Left lobe of liver (tissue), 2 donors: ENCODE results near the gene OSBPL6. TPM values are rescaled to one million over a fixed set of nuclear protein-coding genes. Genes with fewer than 3 reads are reported as not detected.
"Not testable (repeated sequence)": the region's sequence is repeated elsewhere in the genome, so short reads cannot be mapped to it uniquely, and the experiment has no call there.

Experiments
- ATAC-seq: fragments of 200-7000 bp; cut with Tn5 transposase; one replicate; pipeline ENCODE4 v1.9.1; 2020; ENCODE audit warnings: mild to moderate bottlenecking, moderate library complexity
- DNase-seq: peaks from one replicate; pipeline ENCODE4 v3.0.0-alpha.2; 2020; ENCODE audit warnings: low spot score
- total RNA-seq: library from RNA; stranded (reverse); gene quantifications from one replicate; pipeline ENCODE4 v1.2.1, GENCODE V29; 2021
- donor health status: DM: no; HTN: no; CAD: no; lungs with moderate emphysema.
- donor health status: DM: no; HTN: yes; CAD: no.

Gene OSBPL6
- total RNA-seq, 1 donor from 2014 or later = 1.8 TPM

DNA sequence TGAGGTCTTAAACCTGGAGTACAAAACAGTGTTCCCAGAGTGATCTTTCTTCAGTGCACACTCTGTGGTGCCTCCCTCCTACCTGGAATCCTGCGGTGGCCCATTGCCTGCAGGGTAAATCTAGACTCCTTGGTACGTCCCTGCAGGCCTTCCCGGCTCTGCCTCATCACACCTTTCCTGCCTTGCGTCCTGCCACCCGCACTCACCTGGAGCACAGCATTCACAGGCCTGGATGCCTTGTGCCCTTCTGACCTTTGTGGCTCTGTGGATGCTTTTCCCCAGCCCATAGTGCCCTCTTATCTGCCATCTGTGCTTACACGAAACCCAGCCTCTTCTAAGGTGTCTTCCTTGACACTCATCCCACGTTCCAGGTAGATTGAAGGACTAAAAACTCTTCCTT is 194.0 kb downstream of the OSBPL6 start:
- ATAC-seq (no peak), DNase-seq (no peak)

DNA sequence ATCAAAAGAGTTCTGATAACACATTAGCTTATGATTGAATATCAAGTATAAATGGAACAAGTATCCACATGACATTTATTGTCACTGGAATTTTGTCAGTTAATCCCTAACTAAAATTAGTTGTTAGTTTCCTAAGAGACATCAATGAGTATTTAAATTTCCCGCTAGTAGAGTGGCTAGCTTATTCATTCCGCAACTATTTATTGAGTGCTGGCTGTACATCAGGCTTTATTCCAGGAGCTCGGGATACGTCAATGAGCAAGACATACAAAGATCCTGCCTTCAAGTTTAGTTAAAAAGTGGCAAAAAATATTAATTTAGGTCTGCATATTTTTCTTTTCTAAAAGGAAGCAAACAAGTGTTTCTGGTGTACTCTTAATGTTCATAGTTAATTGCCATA is 197.4 kb downstream of the OSBPL6 start:
- DNase-seq = no peak
- ATAC-seq = no peak

GRCh38 chr2:178392215-178392614 is 197.9 kb downstream of the OSBPL6 start:
- no peak for DNase-seq
- ATAC-seq = peak; percentile 40

DNA sequence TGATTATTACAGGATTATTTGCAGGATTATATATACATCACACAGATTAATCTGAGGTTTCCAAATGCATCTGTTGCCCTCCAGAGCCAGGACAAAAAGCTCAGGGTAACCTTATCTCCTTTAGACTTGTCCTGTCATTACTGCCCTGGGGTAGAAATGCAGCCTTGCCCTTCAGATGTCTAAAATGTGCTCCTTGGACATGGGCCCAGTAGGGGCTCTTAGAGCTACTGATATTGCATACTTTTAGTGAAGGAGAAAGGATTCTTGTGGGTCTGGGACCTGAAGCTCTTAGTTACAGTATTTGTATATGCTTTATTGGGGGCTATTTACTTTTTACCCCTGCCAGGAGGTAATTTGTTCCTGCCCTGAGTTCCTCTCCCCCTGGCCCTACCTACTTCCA is 200.5 kb downstream of the OSBPL6 start:
- ATAC-seq (no peak), DNase-seq (no peak)

GRCh38 chr2:178395295-178395694 is 201.0 kb downstream of the OSBPL6 start:
- DNase-seq (no peak), ATAC-seq (no peak)

- ATAC-seq = no peak
- DNase-seq = no peak
Measured at GRCh38 chr2:178395941-178396570, 201.7 kb downstream of the OSBPL6 start.

DNA sequence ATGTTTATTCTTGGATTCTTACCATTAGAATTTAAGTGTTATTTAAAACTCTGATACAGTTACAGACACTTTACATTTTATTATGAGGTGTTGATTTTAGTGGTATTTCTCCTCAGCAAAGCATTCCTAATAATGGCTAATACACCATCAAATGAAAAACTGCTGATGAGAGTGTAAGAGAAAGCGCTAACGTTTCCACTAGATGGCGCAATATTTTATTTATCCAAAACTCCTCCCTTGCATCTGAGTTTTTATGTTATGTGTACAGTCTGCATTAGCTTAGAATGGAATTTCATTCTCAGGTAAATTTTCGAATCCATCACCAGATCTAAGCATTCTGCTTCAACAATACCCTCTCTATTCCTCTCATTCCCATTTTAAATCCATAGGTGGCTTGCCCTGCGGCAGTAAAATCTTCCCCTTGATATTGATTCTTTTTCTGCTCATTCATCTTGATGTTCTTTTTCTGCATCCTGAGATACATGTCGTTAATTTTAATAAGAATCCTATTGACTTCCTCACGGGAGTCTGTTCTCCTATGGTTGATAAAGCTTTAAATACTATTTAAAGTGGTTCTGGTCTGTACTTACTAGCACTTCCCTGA is 202.8 kb downstream of the OSBPL6 start:
- DNase-seq (no peak), ATAC-seq (peak; percentile 85)

DNA sequence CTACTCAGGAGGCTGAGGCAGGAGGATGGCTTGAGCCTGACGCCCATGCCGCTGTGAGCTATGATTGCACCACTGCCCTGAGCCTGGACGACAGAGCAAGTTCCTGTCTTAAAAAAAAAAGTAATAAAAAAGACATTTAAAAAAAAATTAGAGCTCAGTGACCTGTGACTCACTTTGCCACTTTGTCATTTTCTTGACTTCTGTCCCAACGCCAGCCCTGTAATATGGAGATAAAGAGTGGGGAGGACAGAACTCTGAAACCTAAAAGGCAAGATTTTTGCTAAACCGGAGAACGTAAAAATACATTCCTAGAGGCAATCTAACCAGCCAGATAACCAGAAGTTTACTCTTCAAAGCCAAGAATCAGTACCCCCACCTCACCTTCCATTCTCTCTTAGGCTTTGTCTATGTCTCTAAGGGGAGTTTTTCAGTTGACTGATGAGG is 207.7 kb downstream of the OSBPL6 start:
- no peak for DNase-seq
- no peak for ATAC-seq

GRCh38 chr2:178403671-178404306 is 209.5 kb downstream of the OSBPL6 start:
- no peak for DNase-seq
- no peak for ATAC-seq

- no peak for DNase-seq
- ATAC-seq = no peak
Measured at GRCh38 chr2:178404368-178404767, 210.1 kb downstream of the OSBPL6 start.

- DNase-seq = no peak
- no peak for ATAC-seq
Measured at GRCh38 chr2:178409261-178409660, 214.9 kb downstream of the OSBPL6 start.

GRCh38 chr2:178412047-178412446 is 217.7 kb downstream of the OSBPL6 start:
- no peak for ATAC-seq
- no peak for DNase-seq

DNA sequence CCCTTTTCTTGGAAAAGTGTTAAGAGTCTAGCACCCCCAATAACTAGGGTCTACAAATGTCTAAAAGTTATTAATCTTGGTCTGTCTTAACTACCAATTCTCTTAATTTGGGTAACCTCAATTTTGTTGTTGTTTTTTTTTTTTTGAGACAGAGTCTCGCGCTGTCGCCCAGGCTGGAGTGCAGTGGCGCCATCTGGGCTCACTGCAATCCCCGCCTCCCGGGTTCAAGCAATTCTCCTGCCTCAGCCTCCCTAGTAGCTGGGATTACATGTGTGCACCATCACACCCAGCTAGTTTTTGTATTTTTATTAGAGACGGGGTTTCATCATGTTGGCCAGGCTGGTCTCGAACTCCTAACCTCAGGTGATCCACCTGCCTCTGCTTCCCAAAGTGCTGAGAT is 218.1 kb downstream of the OSBPL6 start:
- ATAC-seq, DNase-seq: not testable (repeated sequence)

GRCh38 chr2:178413472-178414265 is 219.4 kb downstream of the OSBPL6 start:
- ATAC-seq (peak; percentile 71), DNase-seq (peak; percentile 64)

DNA sequence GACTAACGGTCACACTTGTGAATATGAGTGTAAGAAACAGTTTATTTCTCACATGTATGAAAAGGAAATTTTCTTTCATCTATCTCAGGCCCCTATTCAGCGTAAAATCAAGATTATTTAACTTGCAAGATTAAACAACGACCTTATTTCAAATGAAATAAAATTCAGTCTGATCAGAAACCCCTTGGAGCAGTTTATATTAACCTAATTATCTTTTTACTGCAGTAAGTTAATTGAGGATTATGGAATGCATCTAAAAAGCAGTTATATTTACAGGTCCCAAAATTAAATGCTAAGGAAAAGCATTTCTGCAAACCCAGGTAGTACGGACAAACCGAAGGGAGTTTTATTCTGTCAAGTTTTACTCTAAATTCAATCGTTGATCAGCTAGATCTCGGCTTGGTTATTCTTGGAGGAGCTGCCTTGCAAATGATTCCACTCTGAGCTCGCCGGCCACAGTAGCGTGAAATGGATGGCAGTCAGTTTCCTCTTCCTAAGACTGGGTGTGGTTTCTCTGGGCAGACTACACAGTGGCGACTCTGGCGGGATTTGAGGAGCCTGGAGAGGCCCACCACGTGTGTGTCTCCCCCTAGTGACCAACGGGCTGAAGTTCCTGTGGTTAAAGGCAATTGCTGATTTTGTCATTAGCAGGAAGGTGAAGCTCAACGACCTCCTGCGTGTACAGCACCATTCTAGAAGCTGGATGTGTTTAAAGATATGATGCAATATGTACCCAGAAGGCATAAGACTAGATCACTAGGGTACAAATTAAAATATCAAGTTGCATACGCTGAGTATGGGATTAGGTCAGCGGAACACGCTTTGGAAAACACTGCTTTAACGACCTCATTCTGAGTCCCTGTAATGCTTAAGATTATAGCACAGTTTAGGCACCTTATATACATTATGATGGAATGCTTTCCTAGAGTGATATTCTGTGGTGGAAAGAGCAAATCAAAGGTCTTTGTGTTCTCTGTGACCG is 220.2 kb downstream of the OSBPL6 start:
- peak; percentile 98 for ATAC-seq
- peak; percentile 87 for DNase-seq

DNA sequence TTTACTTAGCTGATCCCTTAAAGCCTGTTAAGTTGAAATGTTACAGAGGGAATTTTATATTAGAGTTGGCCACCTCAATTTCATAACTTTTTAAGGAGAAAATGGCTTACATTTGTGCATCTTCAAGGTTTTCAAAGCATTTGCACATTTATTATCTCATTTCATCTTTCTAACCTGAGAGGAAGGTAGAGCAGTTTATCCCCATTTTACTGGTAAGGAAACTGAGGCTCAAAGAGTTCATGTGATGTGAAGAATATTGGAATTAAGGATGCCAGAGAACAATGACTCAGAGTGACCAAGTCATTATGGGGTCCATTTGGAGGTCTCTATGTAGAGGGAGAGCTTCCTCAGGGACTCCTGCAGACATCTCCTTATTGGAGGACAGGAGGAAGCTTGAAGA is 221.7 kb downstream of the OSBPL6 start:
- DNase-seq = no peak
- no peak for ATAC-seq

GRCh38 chr2:178417916-178418315 is 223.6 kb downstream of the OSBPL6 start:
- ATAC-seq (no peak), DNase-seq (no peak)

DNA sequence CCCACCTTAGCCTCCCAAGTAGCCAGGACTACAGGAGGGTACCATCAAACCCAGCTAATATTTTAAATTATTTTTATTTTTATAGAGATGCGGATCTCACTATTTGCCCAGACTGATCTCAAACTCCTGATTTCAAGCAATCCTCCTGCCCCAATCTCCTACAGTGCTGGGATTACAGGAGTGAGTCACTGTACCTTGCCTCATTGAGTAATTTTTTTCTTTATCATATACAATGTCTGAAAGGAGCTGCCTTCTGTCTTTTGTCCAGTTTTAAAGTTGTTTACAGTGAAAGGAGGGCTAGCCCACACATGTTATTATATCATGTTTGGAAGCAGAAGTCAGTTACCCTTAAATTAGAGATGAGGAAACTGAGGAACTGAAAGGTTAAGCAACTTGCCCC is 224.1 kb downstream of the OSBPL6 start:
- ATAC-seq = no peak
- DNase-seq = no peak

DNA sequence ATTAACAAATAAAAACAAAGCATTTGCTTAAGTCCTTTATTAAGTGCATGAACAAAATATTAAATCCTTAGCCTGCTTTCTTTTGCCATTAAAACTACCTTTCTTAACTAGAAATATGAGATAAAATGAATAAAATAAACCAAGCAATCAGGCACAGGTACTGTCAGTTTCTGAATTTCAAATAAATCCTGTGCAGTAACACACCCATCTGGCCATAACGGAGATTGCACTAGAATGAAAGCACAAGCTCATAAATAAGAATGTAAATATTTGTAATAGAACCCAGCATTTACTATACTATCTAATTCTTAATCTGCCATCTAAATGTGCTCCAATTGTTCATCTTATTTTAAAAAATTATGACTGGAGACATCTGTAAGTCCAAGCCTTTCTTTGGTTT is 224.8 kb downstream of the OSBPL6 start:
- DNase-seq (no peak), ATAC-seq (no peak)

GRCh38 chr2:178420463-178420999 is 226.2 kb downstream of the OSBPL6 start:
- DNase-seq (no peak), ATAC-seq (no peak)
